B cell (primary cell): ENCODE data around the gene RABAC1. TPM values are rescaled to one million over a fixed set of nuclear protein-coding genes. Genes with fewer than 3 reads are reported as not detected.

Source experiments
- ATAC-seq: fragments of 200-7000 bp; cut with Tn5 transposase; one replicate; pipeline ENCODE4 v1.10.0; 2021; ENCODE audit warnings: low read depth, mild to moderate bottlenecking, moderate number of reproducible peaks, moderate library complexity
- CTCF ChIA-PET: fragments of 350-600 bp; sonication (Branson Sonifier 250); formaldehyde crosslinking; loops from one replicate; lab custom pipeline; 2021; ENCODE audit warnings: antibody characterized with exemption, inconsistent platforms; lab: Charles Lee
- POLR2A ChIA-PET: fragments of 350-600 bp; sonication (Branson Sonifier 250); formaldehyde crosslinking; loops from one replicate; lab custom pipeline; 2021; ENCODE audit warnings: antibody characterized with exemption; lab: Charles Lee
- DNase-seq: peaks from one replicate; pipeline ENCODE4 v3.0.0; 2013
- H2AFZ ChIP-seq: 2 replicates; pipeline ENCODE4 v1.6.1; 2012; ENCODE audit warnings: mild to moderate bottlenecking, low read depth, low read length; ENCODE audit not compliant: insufficient read depth, poor library complexity, severe bottlenecking
- H3K27ac ChIP-seq, 2 donors: 1 replicate in 1 of 2; 2 replicates in 1 of 2; pipeline ENCODE4 v1.5.1; 2012 to 2013; ENCODE audit warnings: low read length in 2 of 2, mild to moderate bottlenecking in 2 of 2, moderate library complexity in 1 of 2
- H3K27me3 ChIP-seq, 4 experiments: fragments of 200-600 bp in 1 of 4; sonication (generic) in 1 of 4; replicated peaks in 1 of 4; 1 replicate in 2 of 4; 2 replicates in 2 of 4; pipeline versions ENCODE4 v1.6.1 to v1.7.0; 2013 to 2016; ENCODE audit warnings: low read length in 3 of 4, mild to moderate bottlenecking in 2 of 4, mixed read lengths in 1 of 4, moderate library complexity in 1 of 4; ENCODE audit not compliant: insufficient read depth in 4 of 4, control insufficient read depth in 3 of 4; ENCODE audit errors: control extremely low read depth in 1 of 4
- H3K36me3 ChIP-seq, 2 experiments: replicated peaks in 1 of 2; 1 replicate in 1 of 2; 2 replicates in 1 of 2; pipeline versions ENCODE4 v1.6.1 to v1.7.1; 2013; ENCODE audit warnings: low read length in 1 of 2; ENCODE audit not compliant: insufficient read depth in 2 of 2, control insufficient read depth in 1 of 2; ENCODE audit errors: control extremely low read depth in 1 of 2, extremely low read depth in 1 of 2
- H3K4me1 ChIP-seq, 2 donors: fragments of 200-600 bp in 1 of 2; sonication (generic) in 1 of 2; 1 replicate in 1 of 2; 2 replicates in 1 of 2; pipeline versions ENCODE4 v1.5.1 to v1.6.1; 2013 to 2017; ENCODE audit warnings: low read length in 2 of 2; ENCODE audit not compliant: control insufficient read depth in 2 of 2, insufficient read depth in 2 of 2
- H3K4me2 ChIP-seq: replicated peaks from 2 replicates; pipeline ENCODE3; 2012; ENCODE audit warnings: mild to moderate bottlenecking, low read depth, low read length; ENCODE audit not compliant: poor library complexity, severe bottlenecking
- H3K4me3 ChIP-seq, 5 experiments: fragments of 200-600 bp in 1 of 5; sonication (generic) in 1 of 5; 1 replicate in 3 of 5; 2 replicates in 2 of 5; pipeline versions ENCODE4 v1.5.1 to v1.7.0; 2011 to 2016; ENCODE audit warnings: low read length in 4 of 5, mild to moderate bottlenecking in 4 of 5, low read depth in 2 of 5, control low read depth in 1 of 5, moderate library complexity in 1 of 5; ENCODE audit not compliant: insufficient read depth in 1 of 5; ENCODE audit errors: control extremely low read depth in 1 of 5, extremely low read depth in 1 of 5
- H3K79me2 ChIP-seq: fragments of 200-600 bp; sonication (generic); one replicate; pipeline ENCODE4 v1.6.0; 2016; ENCODE audit warnings: low read length; ENCODE audit not compliant: control insufficient read depth, insufficient read depth
- H3K9ac ChIP-seq: fragments of 200-600 bp; sonication (generic); 2 replicates; pipeline ENCODE4 v1.6.1; 2017; ENCODE audit warnings: mild to moderate bottlenecking, low read length, moderate library complexity
- H3K9me3 ChIP-seq, 3 donors: one replicate each; pipeline versions ENCODE4 v1.6.1 to v1.7.1; 2013; ENCODE audit warnings: low read length in 2 of 3; ENCODE audit not compliant: control insufficient read depth in 2 of 3, insufficient read depth in 1 of 3; ENCODE audit errors: control extremely low read depth in 1 of 3
- H4K20me1 ChIP-seq: 2 replicates; pipeline ENCODE4 v1.6.0; 2012; ENCODE audit warnings: mild to moderate bottlenecking, low read length; ENCODE audit not compliant: insufficient read depth, control insufficient read depth, poor library complexity, severe bottlenecking
- H3K27ac Mint-ChIP-seq: one replicate; pipeline ENCODE4 v1.8.0; 2021; ENCODE audit warnings: mixed read lengths
- H3K27me3 Mint-ChIP-seq: one replicate; pipeline ENCODE4 v1.8.0; 2021; ENCODE audit warnings: mixed read lengths
- H3K4me1 Mint-ChIP-seq: one replicate; pipeline ENCODE4 v1.8.0; 2021; ENCODE audit warnings: mixed read lengths
- H3K4me3 Mint-ChIP-seq: one replicate; pipeline ENCODE4 v1.8.0; 2021; ENCODE audit warnings: mixed read lengths
- H3K9me3 Mint-ChIP-seq: one replicate; pipeline ENCODE4 v1.8.0; 2022; ENCODE audit warnings: mixed read lengths; ENCODE audit not compliant: insufficient read depth
- EZH2 ChIP-seq: IDR thresholded peaks from 2 replicates; pipeline ENCODE4 v1.6.1; 2012; ENCODE audit warnings: borderline replicate concordance, low read depth, mild to moderate bottlenecking, moderate library complexity, low read length; ENCODE audit not compliant: insufficient read depth, poor library complexity, severe bottlenecking
- WGBS: methylation state at CpG from one replicate; pipeline ENCODE4 v1.1.5; 2013; ENCODE audit warnings: missing lambda C conversion rate; ENCODE audit not compliant: insufficient coverage; 5-methylcytosine and 5-hydroxymethylcytosine counted together
- intact Hi-C: fragments of 100-400 bp; cut with micrococcal nuclease; formaldehyde crosslinking; loops from one replicate; pipeline ENCODE4 v1.10.0; 2022
- polyA plus RNA-seq: library from polyadenylated mRNA; depleted of rRNA; stranded (reverse); fragments of >200 nt; gene quantifications from 2 replicates; pipeline ENCODE4 v1.2.3, GENCODE V29; 2012
- total RNA-seq, 2 donors: library from RNA; stranded (reverse); fragments of 120-200 nt in 1 of 2; gene quantifications; 1 replicate in 1 of 2; 2 replicates in 1 of 2; pipeline versions ENCODE4 v1.2.3 to v1.2.4, GENCODE V29; 2013 to 2022
- TF ChIP-seq, protein P1 (sequence below): fragments of 200-600 bp; IDR thresholded peaks from one replicate; pipeline ENCODE4 v1.8.0; 2022; ENCODE audit warnings: antibody characterized with exemption, mild to moderate bottlenecking

The RABAC1 gene
- total and polyA plus RNA-seq, 2 donors (not counting 1 experiment from before 2014, with no cell fraction given) = 146 to 190 TPM

DNA sequence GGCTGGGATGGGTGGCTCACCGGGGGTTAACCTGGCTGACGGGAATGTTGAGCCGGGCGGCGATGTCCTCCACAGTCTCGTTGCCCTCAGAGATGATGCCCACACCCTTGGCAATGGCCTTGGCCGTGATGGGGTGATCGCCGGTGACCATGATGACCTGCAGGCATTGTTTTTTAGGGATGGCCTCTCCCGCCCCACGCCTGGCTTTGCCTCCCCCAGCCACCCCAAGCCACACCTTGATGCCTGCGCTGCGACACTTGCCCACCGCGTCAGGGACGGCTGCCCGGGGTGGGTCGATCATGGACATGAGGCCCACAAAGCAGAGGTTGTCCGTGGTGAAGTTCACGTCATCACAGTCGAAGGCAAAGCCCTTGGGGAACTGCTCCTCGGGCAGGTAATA is 18.8 kb upstream of the RABAC1 start:
- Histone ChIP-seq H4K20me1 (no peaks in the 10 kb centered on the region), H3K4me2 (no peak overlapping the region), H3K9me3 (no peaks in the 10 kb centered on the region), H3K4me3 (no peak overlapping the region), H3K79me2 (no peaks in the 10 kb centered on the region), H2AFZ (no peak overlapping the region), H3K36me3 (no peaks in the 10 kb centered on the region), H3K4me1 (no peaks in the 10 kb centered on the region), H3K27ac (no peak overlapping the region), H3K9ac (no peak overlapping the region), H3K27me3 (no peaks in the 10 kb centered on the region)
- no peak overlapping the region for H3K27ac Mint-ChIP-seq
- H3K4me1 Mint-ChIP-seq = no peaks in the 10 kb centered on the region
- intact Hi-C loops = no loop called here
- no peak for DNase-seq
- 97% methylated on average over 22 of the region's 22 CpGs for WGBS
- H3K27me3 Mint-ChIP-seq = no peaks in the 10 kb centered on the region
- H3K9me3 Mint-ChIP-seq = no peaks in the 10 kb centered on the region
- POLR2A ChIA-PET = no interaction called here
- no peak overlapping the region for H3K4me3 Mint-ChIP-seq
- no peak for TF ChIP-seq EZH2
- CTCF ChIA-PET = no interaction called here
- ATAC-seq = no peak

DNA sequence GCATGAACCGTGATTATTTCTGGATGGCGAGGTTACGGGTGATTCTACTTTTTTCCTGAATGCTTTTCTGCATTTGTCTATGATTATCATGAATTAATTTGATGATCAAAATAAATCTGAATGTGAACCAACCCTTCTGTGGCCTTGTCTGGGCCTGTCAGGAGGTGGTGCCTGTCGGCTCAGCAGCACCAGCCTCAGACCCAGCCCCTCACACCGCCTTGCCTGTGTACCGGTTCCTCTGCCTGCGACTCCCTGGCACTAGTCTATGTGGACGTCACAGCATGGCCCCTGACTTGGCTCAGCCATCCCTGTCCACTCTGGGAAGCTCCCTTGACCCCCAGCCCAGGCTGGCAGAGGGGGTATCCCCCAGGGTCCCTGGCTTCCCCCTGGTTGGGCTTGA is 15.5 kb upstream of the RABAC1 start:
- Histone ChIP-seq H3K27ac (no peak overlapping the region), H4K20me1 (no peaks in the 10 kb centered on the region), H3K4me3 (no peak overlapping the region), H2AFZ (no peak overlapping the region), H3K27me3 (no peaks in the 10 kb centered on the region), H3K36me3 (no peaks in the 10 kb centered on the region), H3K9ac (no peak overlapping the region), H3K79me2 (no peaks in the 10 kb centered on the region), H3K4me2 (no peak overlapping the region), H3K9me3 (no peaks in the 10 kb centered on the region), H3K4me1 (no peaks in the 10 kb centered on the region)
- POLR2A ChIA-PET = no interaction called here
- no peak overlapping the region for H3K4me3 Mint-ChIP-seq
- CTCF ChIA-PET = no interaction called here
- no peaks in the 10 kb centered on the region for H3K9me3 Mint-ChIP-seq
- H3K27me3 Mint-ChIP-seq = no peaks in the 10 kb centered on the region
- no peak for TF ChIP-seq EZH2
- TF ChIP-seq, protein P1, sequence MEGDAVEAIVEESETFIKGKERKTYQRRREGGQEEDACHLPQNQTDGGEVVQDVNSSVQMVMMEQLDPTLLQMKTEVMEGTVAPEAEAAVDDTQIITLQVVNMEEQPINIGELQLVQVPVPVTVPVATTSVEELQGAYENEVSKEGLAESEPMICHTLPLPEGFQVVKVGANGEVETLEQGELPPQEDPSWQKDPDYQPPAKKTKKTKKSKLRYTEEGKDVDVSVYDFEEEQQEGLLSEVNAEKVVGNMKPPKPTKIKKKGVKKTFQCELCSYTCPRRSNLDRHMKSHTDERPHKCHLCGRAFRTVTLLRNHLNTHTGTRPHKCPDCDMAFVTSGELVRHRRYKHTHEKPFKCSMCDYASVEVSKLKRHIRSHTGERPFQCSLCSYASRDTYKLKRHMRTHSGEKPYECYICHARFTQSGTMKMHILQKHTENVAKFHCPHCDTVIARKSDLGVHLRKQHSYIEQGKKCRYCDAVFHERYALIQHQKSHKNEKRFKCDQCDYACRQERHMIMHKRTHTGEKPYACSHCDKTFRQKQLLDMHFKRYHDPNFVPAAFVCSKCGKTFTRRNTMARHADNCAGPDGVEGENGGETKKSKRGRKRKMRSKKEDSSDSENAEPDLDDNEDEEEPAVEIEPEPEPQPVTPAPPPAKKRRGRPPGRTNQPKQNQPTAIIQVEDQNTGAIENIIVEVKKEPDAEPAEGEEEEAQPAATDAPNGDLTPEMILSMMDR = no peak
- H3K4me1 Mint-ChIP-seq = no peaks in the 10 kb centered on the region
- 90% methylated on average over 4 of the region's 8 CpGs for WGBS
- intact Hi-C loops = no loop called here
- DNase-seq (no peak), ATAC-seq (no peak)
- no peak overlapping the region for H3K27ac Mint-ChIP-seq
